Measurements from ENCODE around the gene POC1A. TPM values are rescaled to one million over a fixed set of nuclear protein-coding genes. Genes with fewer than 3 reads are reported as not detected.

The POC1A gene
- total and polyA plus RNA-seq, 2 of the 8 experiments (the other 6 are each of a cell fraction or from before 2014, with no cell fraction given) = 35.7 to 39.2 TPM

DNA sequence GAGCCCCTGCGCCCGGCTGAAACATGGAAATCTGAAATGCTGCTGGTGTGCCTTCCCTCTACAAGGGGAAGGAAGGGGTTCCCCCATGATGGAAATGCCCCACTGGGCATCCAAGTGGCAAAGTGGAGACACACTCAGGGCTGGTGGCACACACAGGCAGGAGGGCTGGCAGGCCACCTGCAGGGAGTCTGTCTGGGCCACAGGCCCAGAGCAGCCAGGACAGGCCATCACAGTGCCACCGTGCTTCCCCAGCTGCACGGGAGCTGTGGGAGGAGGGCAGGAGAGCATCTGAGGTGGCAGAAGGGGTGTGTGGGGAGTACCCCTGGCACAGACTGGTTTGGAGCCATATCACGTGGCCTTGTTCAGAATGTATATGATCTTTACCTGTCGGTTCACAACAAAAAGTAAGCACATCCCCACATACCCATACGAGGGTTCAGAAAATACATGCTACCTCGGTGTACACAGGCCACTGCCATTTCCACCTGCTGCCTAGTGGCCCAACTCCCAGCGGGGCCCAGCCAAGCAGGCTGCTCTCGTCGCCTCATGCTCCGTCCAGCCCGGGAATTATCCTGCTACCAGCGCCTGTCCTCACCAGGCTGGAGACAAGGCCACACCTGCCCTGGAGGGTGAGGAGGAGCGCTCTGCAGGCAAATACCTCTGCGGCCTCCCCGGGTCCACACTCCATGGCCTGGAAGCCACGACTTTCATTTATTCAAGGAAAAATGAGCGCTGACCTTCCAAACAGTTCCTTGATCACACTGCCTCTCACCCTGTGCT lies 75.3 kb downstream of the POC1A start:
- no peak for TF ChIP-seq BCL11A (IDR thresholded peaks at IDR 0.05; ENCODE audit: low read depth in 2 of 2, low read length in 2 of 2)
- no peak for TF ChIP-seq POLR2AphosphoS5 (IDR thresholded peaks at IDR 0.05; ENCODE audit: low read depth, low read length)
- TF ChIP-seq, protein P1, sequence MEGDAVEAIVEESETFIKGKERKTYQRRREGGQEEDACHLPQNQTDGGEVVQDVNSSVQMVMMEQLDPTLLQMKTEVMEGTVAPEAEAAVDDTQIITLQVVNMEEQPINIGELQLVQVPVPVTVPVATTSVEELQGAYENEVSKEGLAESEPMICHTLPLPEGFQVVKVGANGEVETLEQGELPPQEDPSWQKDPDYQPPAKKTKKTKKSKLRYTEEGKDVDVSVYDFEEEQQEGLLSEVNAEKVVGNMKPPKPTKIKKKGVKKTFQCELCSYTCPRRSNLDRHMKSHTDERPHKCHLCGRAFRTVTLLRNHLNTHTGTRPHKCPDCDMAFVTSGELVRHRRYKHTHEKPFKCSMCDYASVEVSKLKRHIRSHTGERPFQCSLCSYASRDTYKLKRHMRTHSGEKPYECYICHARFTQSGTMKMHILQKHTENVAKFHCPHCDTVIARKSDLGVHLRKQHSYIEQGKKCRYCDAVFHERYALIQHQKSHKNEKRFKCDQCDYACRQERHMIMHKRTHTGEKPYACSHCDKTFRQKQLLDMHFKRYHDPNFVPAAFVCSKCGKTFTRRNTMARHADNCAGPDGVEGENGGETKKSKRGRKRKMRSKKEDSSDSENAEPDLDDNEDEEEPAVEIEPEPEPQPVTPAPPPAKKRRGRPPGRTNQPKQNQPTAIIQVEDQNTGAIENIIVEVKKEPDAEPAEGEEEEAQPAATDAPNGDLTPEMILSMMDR (IDR thresholded peaks at IDR 0.05; ENCODE audit: control extremely low read depth in 1 of 3, insufficient read depth in 1 of 3, low read depth in 1 of 3, low read length in 3 of 3) = no peak
- TF ChIP-seq SUZ12 (IDR thresholded peaks at IDR 0.05; ENCODE audit: low read length) = no peak

More for the DNA sequence above, 75.3 kb downstream of the POC1A start:
- no peak overlapping the region for H2AFZ ChIP-seq (ENCODE audit: low read length)
- H3K9me3 ChIP-seq (ENCODE audit: insufficient read depth in 2 of 2, low read depth in 1 of 2, low read length in 1 of 2) = no peaks in the 10 kb centered on the region
- WGBS, 2 experiments (ENCODE audit: extremely low coverage in 1 of 2, insufficient coverage in 1 of 2, insufficient read length in 1 of 2, insufficient replicate concordance in 2 of 2, low coverage in 1 of 2, low lambda C conversion rate in 2 of 2, missing lambda C conversion rate in 1 of 2) = 94% methylated on average over 18 of the region's 19 CpGs; no CpG with 5 or more reads in 1 of the 2 experiments
- H3K27me3 ChIP-seq (replicated peaks in 1 of 4; ENCODE audit: control insufficient read depth in 3 of 4, extremely low read depth in 1 of 4, insufficient read depth in 3 of 4, low read length in 3 of 4) = no peaks in the 10 kb centered on the region; a peak in 2 of 7 replicates
- H3K4me2 ChIP-seq (ENCODE audit: insufficient read depth in 1 of 2, low read depth in 2 of 2, low read length in 2 of 2) = no peak overlapping the region
- H3K9ac ChIP-seq (replicated peaks in 1 of 4; ENCODE audit: extremely low read depth in 1 of 4, low read depth in 3 of 4, low read length in 3 of 4) = no peak overlapping the region
- no peak overlapping the region for H2AK5ac ChIP-seq (ENCODE audit: low read depth, low read length)
- FAIRE-seq = no peak
- H3K79me2 ChIP-seq (ENCODE audit: control insufficient read depth in 1 of 2, insufficient read depth in 2 of 2, low read length in 2 of 2) = no peaks in the 10 kb centered on the region
- no peak overlapping the region for H2BK15ac ChIP-seq (ENCODE audit: low read length)
- H2BK120ac ChIP-seq (replicated peaks; ENCODE audit: low read depth, low read length) = no peak overlapping the region
- H3K4me1 ChIP-seq (replicated peaks in 1 of 4; ENCODE audit: control insufficient read depth in 3 of 4, insufficient read depth in 4 of 4, low read length in 3 of 4) = no peaks in the 10 kb centered on the region
- H4K8ac ChIP-seq (ENCODE audit: extremely low read depth, insufficient read depth, low read length) = peak overlapping the region; percentile 12; the same call in 1 of the 2 replicates
- H3K79me1 ChIP-seq (ENCODE audit: low read depth, low read length) = no peaks in the 10 kb centered on the region
- peaks cover 2 to 4% of the 10 kb centered on the region in 2 experiments for H4K20me1 ChIP-seq (replicated peaks in 1 of 2; ENCODE audit: control insufficient read depth in 1 of 2, insufficient read depth in 2 of 2, low read length in 2 of 2)
- H3K4me3 ChIP-seq (ENCODE audit: extremely low read depth in 1 of 4, insufficient read depth in 2 of 4, low read depth in 3 of 4, low read length in 4 of 4) = no peak overlapping the region
- no peaks in the 10 kb centered on the region for H3K23me2 ChIP-seq (ENCODE audit: low read depth, low read length)
- H3K56ac ChIP-seq (replicated peaks; ENCODE audit: insufficient read length, low read depth, low read length) = no peak overlapping the region
- H4K5ac ChIP-seq (ENCODE audit: insufficient read length, low read depth, low read length) = no peak overlapping the region
- CTCF ChIA-PET (ENCODE audit: partially characterized antibody) = interaction anchor here (0.9 to 14.6 kb wide), 10 partner anchors 12 to 72 kb away, joined by 3 to 168 read pairs (median 5); no protein-coding TSS in a partner anchor
- no peak overlapping the region; the same call in 1 of the 2 replicates for H2BK5ac ChIP-seq (ENCODE audit: low read depth, low read length)
- no peak overlapping the region for H3K18ac ChIP-seq (ENCODE audit: extremely low read depth, low read length)
- H3K14ac ChIP-seq (ENCODE audit: insufficient read length) = no peak overlapping the region
- H3K4ac ChIP-seq (replicated peaks; ENCODE audit: insufficient read length, low read depth, low read length) = no peak overlapping the region
- DNase-seq (ENCODE audit: low read depth in 1 of 2, low spot score in 2 of 2) = no peak
- POLR2A ChIA-PET (ENCODE audit: partially characterized antibody) = interaction anchor here (0.7 to 0.8 kb wide), 2 partner anchors 9 to 115 kb away, joined by 3 read pairs; no protein-coding TSS in a partner anchor
- H3K36me3 ChIP-seq (ENCODE audit: control insufficient read depth in 2 of 4, insufficient read depth in 4 of 4, low read length in 3 of 4) = peaks cover 0 to 12% (median 3%) of the 10 kb centered on the region in 4 experiments; a peak in 4 of 8 replicates
- no peak overlapping the region for H2BK20ac ChIP-seq (ENCODE audit: low read length)
- H3K27ac ChIP-seq (ENCODE audit: low read depth, low read length) = no peak overlapping the region
- H2BK12ac ChIP-seq (ENCODE audit: low read depth, low read length) = no peak overlapping the region
- H3K23ac ChIP-seq (ENCODE audit: insufficient read length) = no peak overlapping the region
- H4K91ac ChIP-seq (replicated peaks; ENCODE audit: insufficient read length, low read length) = no peak overlapping the region

Measured in H1 (cell line).